OCI-LY1 (cell line): ENCODE results near the gene C22orf39.
"Not testable (repeated sequence)": the region's sequence is repeated elsewhere in the genome, so short reads cannot be mapped to it uniquely, and the experiment has no call there.

ENCODE experiments used
- EZH2 ChIP-seq: fragments of 200-600 bp; sonication (generic), shearing (Covaris generic); IDR thresholded peaks from 2 replicates; pipeline ENCODE4 v1.8.0; 2017; ENCODE audit warnings: borderline replicate concordance, mixed run types, mild to moderate bottlenecking, antibody characterized with exemption, low read length, moderate library complexity, mixed read lengths
- TF ChIP-seq, protein P1 (sequence below): fragments of 200-600 bp; sonication (generic), shearing (Covaris generic); IDR thresholded peaks from 2 replicates; pipeline ENCODE4 v1.5.1; 2017; ENCODE audit warnings: mild to moderate bottlenecking, antibody characterized with exemption, low read length, moderate library complexity, mixed read lengths

DNA sequence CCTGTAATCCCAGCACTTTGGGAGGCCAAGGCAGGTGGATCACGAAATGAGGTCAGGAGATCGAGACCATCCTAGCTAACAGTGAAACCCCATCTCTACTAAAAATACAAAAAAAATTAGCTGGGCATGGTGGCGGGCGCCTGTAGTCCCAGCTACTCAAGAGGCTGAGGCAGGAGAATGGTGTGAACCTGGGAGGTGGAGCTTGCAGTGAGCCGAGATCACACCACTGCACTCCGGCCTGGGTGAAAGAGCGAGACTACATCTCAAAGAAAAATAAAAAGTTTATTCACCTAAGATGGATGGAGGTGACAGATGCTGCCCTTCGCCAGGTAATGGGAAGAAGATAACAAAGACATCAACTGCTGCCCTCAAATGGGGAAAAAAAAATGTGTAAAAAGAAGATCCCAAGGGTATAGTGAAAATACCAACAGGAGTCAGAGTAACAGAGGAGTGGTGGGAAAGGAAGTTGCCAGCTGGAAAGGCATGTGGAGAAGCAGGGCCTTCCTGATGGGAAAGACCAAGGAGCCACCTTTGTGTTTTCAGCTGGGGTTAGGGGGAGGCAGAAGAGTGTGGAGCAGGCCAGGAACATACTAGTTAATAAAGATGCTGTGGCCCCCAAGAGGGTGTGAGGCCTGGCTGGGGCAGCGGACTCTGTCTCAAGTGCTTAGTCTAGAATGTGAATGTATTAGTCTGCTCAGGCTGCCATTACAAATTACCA lies 10.9 kb downstream of the C22orf39 start:
- TF ChIP-seq, protein P1, sequence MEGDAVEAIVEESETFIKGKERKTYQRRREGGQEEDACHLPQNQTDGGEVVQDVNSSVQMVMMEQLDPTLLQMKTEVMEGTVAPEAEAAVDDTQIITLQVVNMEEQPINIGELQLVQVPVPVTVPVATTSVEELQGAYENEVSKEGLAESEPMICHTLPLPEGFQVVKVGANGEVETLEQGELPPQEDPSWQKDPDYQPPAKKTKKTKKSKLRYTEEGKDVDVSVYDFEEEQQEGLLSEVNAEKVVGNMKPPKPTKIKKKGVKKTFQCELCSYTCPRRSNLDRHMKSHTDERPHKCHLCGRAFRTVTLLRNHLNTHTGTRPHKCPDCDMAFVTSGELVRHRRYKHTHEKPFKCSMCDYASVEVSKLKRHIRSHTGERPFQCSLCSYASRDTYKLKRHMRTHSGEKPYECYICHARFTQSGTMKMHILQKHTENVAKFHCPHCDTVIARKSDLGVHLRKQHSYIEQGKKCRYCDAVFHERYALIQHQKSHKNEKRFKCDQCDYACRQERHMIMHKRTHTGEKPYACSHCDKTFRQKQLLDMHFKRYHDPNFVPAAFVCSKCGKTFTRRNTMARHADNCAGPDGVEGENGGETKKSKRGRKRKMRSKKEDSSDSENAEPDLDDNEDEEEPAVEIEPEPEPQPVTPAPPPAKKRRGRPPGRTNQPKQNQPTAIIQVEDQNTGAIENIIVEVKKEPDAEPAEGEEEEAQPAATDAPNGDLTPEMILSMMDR, result not testable (repeated sequence)
- not testable (repeated sequence) for TF ChIP-seq EZH2
